A204.1 (cell line): ENCODE measurements around the gene CCDC182.

Experiments
- FAIRE-seq: peaks from 2 replicates; lab custom pipeline; 2012; peaks lifted over from hg19 to GRCh38; lab: Jason Lieb, UNC

Gene CCDC182

DNA sequence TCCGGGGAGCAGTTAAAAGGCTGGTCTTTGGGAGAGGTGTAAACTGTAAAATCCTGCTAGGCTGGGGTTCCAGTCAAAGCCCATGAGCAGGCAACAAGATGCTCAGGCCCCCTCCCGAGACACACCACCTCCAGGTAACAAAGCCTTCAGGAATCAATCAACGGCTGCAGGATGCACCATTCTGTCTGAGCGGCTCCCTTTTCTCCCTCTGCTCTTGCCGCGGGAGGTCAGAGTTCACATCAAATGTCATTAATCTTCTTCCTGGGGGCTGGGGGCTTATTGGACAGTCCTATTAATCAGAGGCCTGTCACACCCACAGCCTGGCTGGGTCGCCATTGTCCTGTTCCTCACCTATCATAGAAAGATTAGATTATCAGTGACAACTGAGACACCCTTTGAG, 11.9 kb upstream of the CCDC182 start:
- FAIRE-seq, result no peak

DNA sequence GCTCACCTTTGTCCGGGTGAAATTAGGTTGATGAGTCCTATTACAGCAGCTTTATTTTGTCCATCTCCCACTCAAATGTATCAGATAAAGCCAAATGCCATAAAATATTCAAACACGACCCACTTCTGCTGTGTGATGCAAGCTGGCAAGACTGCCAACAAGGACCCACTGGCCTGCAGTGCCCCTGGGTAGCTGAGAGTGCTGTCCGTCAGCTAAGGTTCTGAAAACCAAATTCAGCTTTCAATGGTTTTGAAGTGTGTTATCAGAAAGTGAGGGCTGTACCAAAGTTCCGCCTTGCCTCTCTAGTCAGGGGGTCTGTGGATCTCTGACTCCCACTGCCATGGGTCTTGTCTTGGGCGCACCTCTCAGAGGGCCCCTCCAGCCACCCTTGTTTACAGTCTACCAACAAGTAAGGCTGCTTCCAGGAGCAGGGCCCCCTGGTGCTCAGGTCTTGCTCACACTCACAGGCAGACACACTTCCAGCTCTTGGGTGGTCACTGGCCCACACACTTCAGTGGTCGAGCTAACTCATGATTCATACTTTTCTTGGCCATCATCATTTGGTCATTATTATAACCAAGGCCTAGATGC, 10.5 kb upstream of the CCDC182 start:
- no peak for FAIRE-seq

DNA sequence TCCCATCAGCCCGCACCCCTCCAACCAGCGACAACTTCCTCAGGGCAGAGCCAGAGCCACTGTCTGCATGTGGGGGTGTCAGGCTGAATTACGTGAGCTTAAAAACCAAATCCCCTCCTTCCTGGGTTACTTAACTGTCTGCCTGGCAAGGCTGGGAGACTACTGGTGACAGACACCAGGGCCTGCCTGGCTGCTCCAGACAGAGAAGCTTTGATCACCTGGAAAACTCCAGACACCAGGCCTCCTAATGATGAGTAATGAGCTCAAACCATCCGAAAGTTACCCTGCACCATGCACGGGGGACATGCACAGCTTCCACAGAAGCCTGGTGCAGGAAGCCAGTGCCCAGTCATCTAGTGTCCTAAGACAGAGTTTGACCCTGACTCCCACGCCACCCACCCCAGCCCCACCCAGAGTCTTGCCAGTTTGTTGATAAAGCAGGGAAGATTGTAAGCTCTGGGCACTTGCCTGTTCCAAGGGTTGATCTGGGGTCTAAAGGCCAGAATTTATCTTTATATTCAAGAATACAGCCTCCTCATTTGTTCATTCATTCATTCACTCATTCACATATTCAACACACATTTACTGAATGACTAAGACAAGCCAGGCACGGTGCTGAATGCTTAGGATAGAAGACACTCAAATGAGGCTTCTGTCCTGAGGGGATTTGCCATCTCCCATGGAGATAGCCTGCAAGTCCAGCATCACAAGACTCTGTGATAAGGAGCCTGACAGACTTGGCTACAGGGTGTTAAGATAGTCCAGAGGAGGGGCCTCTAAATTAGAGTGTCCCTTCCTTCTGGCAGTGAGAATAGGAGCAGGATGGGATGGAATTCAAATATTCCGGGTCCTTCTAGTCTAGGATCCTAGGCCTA, 7.2 kb upstream of the CCDC182 start:
- FAIRE-seq, result no peak

DNA sequence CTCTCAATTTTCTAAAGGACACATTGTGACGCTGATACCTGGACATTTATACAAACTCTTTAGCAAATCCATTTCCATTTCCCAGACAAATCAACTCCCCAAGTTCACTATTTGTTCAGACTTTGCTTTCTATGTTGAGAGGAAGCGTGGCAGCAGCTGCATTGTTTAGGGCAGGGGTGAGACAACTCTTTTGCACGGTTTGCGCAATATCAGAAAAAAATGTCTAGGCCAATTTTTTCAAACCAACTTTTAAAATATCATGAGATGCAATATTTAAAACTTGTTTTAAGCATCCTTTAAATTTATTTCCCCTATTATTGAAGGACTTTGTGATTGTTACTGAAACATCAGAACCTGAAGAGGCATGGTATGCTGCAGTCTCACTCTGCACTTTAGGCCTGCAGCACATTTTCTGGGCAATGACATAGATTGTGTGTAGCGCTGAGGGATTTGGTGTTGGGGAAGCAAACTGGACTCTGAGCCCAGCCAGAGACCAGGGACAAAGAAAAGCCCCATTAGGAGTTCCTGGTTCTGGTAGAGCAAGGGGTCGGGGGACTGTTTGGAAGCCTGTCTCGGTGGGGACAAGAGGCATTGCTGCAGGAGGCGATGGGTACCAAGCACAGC, 6.4 kb upstream of the CCDC182 start:
- no peak for FAIRE-seq

DNA sequence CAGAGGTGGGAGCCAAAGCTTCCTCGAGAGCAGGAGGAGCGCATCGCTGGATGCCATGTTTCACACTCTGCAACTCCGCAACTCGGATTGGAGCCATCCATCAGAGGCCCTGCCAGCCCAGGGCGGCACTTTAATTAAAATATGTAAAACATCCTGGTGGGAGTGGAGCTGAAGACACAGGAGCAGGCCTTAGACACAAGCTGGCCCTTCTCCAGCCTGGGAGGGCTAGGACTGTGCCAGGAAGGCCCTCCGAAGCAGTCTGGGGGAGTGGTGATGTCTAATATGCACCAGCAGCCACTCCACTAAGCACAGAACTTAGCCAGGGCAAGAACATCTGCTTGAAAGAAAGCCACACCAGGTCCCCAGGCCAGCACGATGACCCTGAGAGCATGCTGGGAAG, 5.8 kb upstream of the CCDC182 start:
- FAIRE-seq, result no peak

DNA sequence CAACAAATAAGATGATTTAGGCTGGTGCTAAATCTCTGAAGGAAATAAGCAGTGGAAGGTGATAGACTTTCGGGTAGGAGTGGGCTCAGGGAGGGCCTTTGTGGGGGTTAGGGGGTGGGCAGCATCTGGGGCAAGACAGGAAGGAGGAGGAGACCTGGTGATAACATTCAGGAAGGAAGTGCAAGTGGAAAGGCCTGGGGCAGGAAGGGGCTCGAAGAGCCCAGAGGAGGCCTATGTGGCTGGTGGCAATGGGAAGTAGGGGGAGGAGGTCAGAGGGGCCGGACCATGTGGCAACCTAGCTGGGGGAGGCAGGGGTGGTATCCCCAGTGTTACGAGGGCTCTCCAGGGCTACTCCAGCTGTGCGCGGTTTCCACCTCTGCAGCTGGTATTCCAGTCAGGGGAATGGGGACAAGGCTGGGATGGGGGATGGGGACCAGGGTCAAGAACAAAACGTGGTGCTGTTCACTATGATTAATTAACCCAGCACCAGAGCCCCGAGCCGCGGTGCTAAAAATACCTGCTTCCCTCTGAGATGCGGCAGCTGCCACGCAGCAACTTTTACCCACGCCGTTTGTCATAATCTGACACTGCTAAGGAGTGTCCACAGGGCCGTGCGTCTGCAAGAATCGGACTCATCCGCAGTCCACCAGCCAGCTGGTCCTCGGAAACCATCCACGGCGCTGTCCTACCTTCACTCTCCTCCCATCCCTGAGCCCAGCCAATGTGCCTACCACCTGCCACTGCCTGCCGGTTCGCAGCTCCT, 5.2 kb upstream of the CCDC182 start:
- FAIRE-seq, result no peak

DNA sequence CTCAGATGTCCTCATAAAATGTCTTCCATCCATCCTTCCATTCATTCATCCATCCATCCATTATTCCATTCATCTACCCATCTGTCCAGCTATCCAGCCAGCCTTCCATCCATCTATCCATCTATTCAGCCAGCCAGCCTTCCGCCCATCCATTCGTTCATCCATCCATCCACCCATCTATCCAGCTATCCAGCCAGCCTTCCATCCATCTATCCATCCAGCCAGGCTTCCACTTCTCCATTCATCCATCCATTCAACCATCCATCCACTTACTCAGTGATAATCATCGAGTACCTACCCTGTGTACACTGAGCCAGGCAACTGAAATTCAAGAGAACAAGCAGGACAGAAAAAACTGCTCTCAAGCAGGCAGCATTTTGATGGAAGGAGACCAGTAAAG, 4.6 kb upstream of the CCDC182 start:
- FAIRE-seq, result no peak

DNA sequence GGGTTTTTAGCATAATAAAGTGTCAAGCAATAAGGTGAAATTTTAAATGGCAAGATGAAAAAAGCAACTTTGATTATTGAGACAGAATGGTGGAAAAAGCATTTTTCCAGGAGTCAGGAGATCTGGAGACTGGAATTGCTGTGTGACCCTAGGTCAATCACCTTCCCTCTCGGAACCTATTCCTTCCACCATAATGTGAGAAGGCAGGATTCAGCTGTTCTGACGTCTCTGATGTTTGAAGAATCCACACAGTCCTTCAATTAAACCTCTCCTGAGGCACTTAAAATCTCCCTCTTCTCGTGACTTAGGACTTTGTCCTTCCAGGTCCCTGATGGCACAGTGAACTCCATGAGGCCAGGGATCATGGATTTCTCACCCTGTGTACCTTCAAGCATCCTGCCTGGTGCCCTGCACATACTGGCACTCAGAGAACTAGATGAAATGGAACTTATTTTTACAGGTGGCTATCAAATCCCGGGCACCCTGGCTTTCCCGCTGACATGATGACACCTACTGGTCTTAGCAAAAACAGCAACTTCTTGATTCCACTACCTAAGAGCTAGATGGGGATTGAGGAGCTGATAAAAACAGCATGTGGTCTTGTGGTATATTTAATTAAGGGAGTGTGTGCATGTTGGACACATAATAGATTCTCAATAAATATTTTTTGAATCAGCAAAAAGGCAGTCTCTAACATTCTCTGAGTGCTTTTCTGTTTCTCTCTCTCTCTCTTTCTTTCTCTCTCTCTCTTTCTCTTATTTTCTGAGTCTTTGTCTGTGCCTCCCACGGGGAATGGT, 2.3 kb upstream of the CCDC182 start:
- FAIRE-seq, result peak; percentile 88

DNA sequence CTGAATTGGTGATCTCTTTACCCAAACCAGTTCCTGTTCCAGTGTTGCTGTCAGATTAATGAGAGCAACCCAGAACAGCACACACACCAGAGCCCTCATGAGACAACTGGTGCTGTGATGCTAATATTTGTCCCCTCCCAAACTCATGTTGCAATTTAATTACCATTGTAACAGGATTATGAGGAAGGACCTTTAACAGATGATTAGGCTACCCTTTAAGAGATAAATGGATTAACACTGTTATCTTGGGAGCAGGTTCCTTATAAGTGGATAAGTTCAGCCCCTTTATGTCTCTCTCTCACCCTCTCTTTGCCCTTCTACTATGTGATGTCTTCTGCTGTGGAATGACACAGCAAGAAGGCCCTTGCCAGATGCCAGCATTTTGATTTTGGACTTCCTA, 1.1 kb upstream of the CCDC182 start:
- FAIRE-seq, result no peak

DNA sequence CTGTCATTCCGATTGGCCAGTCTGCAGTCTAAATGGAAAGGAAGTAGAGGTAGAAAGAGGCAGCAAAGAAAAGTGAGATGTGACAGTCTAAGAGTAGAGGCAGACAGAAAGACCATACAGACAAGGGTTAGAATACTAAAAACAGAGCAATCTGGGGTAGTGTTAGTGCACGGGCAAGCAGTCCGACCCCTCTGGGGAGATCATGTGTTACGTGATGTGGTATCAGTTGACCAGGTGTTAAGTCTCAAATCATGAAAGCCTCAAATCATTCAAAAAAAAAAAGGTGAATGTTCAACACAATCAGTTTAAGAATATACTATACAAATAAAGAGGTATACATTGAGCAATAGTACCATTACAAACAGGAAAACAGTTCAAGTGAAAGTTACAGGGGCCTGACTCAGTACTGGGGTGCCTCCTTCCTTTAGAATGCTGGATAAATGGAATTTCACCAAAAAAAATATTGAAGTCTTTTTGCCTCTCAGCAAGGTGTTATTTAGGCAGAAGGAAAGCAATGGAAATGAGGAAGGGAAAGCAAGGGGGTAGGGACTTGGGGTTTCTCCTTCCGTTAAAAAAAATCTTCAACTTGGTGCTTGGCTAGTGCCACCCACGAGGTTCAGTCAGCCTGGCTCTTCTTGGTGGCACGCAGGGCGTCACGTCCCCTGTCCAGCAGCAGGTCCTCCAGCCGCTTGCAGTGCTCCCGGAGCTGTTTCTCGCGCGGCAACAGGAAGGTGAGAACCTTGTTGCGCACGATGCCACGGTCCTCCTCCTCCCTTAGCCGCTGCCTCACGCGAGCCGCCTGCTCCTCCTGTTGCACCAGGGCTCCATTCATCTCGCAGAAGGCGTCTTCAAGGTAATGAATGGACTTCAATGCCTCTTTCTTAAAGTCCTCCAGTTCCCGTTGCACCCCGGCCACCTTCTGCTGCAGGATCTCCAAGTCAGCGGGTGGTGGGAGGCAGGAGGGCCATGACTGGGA, 616 bp downstream of the CCDC182 start:
- no peak for FAIRE-seq

DNA sequence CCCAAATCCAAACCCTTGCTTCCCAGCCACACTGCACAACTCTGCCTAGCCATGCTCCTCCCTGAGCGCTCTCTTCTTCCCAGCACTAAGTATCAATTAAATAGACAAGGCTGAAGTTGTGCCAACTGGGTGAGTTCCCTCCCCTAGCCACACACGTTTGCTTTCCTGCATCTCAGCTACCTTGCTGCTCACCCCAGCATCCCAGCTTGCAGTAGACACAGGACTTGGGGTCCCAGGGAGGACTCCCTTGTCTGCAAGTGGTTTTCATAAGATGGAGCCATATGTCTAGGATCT, 4.9 kb downstream of the CCDC182 start:
- FAIRE-seq, result no peak

DNA sequence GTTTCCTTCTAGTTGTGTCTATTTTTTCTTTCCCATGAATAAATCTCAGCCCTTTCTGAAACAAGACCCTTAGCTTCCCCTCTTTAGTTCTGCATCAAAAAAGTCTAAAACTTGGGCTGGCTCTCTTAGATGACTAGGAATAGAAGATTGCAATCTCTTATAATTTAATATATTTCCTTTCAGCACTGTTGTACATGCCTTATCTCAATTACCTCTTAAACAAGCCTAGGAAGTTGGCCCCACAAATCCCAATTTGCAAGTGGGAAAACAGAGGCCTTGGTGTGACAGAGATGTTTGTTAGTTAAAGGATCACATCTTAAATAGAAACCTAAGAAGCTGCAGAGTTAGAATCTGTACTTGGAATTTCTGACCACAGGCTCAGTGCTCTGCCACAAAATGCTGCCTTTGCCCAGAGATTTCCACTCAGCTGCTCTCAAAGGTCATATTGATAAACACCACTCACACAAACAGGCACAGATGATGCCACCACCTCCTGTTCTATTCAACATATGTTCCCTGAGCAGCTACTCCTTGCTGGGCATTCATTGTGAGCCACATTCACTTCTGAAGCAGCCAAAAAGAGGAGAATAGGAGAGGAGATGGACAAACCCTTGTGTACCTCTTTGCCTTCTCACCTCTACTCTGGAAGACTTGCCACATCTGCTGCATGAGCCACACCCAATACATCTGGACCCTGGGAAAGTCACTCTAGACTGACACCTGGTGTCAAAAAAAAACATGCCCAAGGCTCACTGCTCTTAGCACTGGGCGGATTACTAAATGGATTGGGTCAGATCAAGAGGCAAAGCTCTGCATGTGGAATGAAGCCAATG, 5.5 kb downstream of the CCDC182 start:
- FAIRE-seq, result no peak

DNA sequence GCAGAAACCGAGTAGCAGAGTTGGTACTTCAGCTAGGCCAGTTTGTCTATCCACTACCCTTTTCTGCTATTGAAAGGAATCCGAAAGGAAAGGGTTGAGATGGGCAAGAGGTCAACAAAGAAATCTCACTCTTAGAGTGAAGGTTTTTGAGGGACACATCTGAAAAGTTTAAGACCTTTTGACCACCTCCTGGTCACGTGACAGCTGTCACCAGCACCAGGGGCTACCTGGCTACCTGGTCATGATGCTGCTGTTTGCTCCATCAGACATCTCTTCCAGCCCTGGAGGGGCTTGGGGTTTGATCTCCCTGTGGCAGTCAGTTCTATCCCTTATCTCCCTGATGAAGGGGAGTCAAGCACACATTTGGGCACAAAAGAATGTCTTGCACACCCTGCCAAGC, 7.6 kb downstream of the CCDC182 start:
- no peak for FAIRE-seq

DNA sequence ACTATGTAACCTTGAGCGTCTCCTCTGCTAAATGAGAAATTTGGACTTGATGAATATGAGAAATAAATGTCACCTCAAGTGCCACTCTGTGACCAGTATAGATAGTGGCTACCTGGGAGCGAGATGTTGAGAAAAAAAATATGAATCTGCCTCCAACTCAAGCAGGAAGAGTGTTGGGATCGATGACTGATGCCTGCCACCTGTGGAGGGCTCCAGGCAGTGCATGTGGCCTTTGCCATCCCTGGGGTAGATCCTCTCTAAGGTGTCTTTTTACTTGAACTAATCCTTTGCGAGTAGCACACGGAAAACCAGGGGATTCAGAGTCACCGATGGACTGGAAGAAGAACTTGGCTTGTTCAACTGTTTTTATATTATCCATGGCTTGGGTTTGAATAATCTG, 9.4 kb downstream of the CCDC182 start:
- no peak for FAIRE-seq

DNA sequence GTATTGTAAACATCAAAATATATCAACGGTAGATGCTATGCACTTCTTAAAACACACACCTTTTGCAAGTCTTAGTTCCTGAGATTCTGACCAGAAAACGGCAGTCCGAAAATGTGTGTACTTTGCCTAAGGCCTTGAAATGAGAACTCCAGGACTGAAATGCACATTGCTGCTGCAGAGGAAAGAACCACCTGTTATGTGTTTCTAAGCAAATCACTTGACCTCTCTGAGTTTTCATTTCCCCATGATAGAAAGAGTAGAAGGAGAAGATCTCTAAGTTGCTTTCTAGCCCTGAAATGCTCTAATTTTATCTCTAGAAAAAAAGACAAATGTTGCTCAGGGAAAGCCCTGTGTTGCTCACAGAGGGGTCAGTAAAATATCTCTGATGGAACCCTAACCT, 9.9 kb downstream of the CCDC182 start:
- no peak for FAIRE-seq

DNA sequence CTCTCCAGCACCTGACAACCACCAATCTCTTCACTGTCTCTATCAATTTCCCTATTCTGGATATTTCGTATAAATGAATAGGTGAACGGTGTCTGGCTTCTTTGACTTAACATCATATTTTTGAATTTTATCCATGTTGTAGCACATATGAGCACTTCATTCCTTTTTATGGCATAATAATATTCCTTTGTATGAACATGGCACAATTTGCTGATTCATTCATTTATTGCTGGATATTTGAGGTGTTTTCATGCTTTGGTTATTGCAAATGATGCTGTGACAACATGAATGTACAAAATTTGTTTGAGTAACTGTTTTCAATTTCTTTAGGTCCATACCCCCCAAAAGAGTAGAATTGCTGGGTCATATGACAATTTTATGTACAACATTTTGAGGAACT, 12.0 kb downstream of the CCDC182 start:
- no peak for FAIRE-seq

DNA sequence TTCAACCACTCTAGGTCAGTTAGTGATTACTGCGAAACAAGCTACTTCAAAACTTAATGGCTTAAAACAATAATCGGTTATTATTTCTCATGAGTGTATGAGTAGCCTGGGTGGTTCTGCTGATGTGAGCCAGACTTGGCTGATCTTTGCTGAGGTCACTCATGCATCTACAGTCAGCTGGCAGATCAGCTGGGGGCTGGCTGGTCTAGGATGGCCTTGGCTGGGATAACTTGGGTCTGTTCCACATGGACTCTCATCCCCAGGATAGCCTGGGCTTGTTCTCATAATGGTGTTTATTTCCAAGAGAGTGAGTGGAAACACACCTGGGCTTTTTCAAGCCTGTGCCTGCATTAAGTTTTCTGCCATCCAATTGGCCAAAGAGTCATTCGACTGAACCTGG, 13.0 kb downstream of the CCDC182 start:
- FAIRE-seq, result no peak

DNA sequence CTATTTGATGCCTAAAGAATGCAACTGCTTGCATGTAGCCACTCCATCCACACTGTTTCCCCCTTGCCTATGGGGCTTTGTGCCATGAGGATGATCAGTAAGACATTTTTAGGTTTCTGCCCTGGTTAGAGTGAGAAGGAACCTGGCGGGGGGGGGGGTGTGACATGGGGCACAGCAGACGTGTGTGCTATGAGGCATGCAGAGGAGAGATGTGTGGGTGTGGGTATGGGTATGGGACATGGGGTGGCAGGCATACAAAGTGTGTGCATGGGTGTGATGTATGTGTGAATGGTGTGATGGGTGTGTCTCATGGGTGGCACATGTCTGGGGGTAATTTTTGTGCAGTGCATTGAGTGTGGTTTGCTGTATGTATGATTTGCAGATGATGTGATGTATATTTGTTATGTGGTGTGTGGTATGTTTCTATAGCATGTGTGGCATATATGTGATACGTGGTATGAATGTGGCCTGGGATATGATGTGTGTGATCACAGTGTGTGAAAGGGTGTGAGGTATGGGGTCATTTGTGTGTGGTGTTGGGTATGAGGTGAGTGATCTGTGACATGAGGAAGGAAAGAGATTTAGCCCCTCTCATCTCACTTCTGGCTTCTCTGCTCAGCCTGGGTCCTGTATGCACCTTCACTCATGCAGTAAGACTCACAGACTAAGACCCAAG, 14.9 kb downstream of the CCDC182 start:
- no peak for FAIRE-seq

DNA sequence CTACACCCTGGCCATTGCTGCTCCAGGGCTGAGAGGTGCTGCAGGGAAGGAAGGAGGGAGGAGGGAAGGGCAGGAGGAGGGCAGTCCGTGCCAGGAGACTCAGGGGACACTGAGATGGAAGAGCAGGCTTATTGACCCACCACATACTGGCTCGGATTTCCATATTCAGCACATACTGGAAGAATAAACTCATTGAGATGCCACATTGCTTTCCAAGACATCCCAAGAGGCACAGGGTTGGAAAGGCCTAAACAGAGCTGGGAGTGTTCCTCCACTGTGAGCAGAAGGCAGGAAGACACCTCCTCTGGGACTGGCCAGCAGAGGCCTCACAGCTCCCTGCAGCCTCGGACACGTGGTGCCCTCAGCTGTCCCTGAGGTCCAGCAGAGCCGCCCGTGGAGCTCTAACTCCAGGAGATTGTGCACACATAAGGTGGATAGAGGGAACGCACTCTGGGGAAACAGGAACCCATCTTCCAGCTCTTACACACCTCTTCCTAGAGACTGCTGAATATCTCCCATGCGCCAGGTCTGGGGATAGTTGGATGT, 17.4 kb downstream of the CCDC182 start:
- FAIRE-seq, result no peak
